SK-N-SH (cell line): ENCODE results near the gene MLIP. TPM values are rescaled to one million over a fixed set of nuclear protein-coding genes. Genes with fewer than 3 reads are reported as not detected.
"Not testable (repeated sequence)": the region's sequence is repeated elsewhere in the genome, so short reads cannot be mapped to it uniquely, and the experiment has no call there.

Source experiments
- CTCF ChIA-PET: fragments of 300-600, 350-600 bp; formaldehyde crosslinking; extraction: SDS; loops from one replicate; lab custom pipeline; 2021; lab: Yijun Ruan, JAX
- POLR2A ChIA-PET: fragments of 350-600 bp; sonication (Branson Sonifier 250); formaldehyde crosslinking; extraction: SDS; loops from one replicate; lab custom pipeline; 2020; ENCODE audit warnings: antibody characterized with exemption, inconsistent platforms; lab: Yijun Ruan, JAX
- DNase-seq: peaks from one replicate; pipeline ENCODE4 v3.0.0; 2012
- H2AFZ ChIP-seq: fragments of 200-600 bp; sonication (generic); 2 replicates; pipeline ENCODE4 v1.8.1; 2016; ENCODE audit warnings: antibody characterized with exemption, mild to moderate bottlenecking, low read depth
- H3F3A ChIP-seq: fragments of 200-600 bp; sonication (generic); replicated peaks from 2 replicates; pipeline ENCODE3; 2016; ENCODE audit warnings: antibody characterized with exemption, mild to moderate bottlenecking; ENCODE audit not compliant: insufficient read depth
- H3K27ac ChIP-seq, 2 experiments: fragments of 200-500 bp in 1 of 2; fragments of 200-600 bp in 1 of 2; sonication (Bioruptor generic) in 1 of 2; sonication (generic), shearing (Covaris generic) in 1 of 2; 2 replicates each; pipeline versions ENCODE4 v1.5.1 to v1.6.1; 2014 to 2016; ENCODE audit warnings: low read depth in 2 of 2, inconsistent platforms in 1 of 2, low read length in 1 of 2, mild to moderate bottlenecking in 1 of 2, mixed read lengths in 1 of 2
- H3K27me3 ChIP-seq: fragments of 200-600 bp; sonication (generic), shearing (Covaris generic); 2 replicates; pipeline ENCODE4 v1.6.1; 2016; ENCODE audit warnings: mixed run types; ENCODE audit not compliant: insufficient read depth
- H3K36me3 ChIP-seq, 2 experiments: fragments of 200-500 bp in 1 of 2; fragments of 200-600 bp in 1 of 2; sonication (Bioruptor generic) in 1 of 2; sonication (generic) in 1 of 2; replicated peaks in 1 of 2; 2 replicates each; pipeline versions ENCODE3 to v1.5.1; 2014 to 2016; ENCODE audit warnings: low read length in 1 of 2, mild to moderate bottlenecking in 1 of 2; ENCODE audit not compliant: insufficient read depth in 2 of 2, control insufficient read depth in 1 of 2
- H3K4me1 ChIP-seq, 2 experiments: fragments of 200-500 bp in 1 of 2; fragments of 200-600 bp in 1 of 2; sonication (Bioruptor generic) in 1 of 2; sonication (generic), shearing (Covaris generic) in 1 of 2; 2 replicates each; pipeline versions ENCODE4 v1.5.1 to v1.6.1; 2014 to 2016; ENCODE audit warnings: low read depth in 1 of 2, low read length in 1 of 2, mixed run types in 1 of 2; ENCODE audit not compliant: insufficient read depth in 2 of 2, control insufficient read depth in 1 of 2
- H3K4me2 ChIP-seq: fragments of 200-600 bp; sonication (generic), shearing (Covaris generic); 2 replicates; pipeline ENCODE4 v1.6.1; 2017; ENCODE audit warnings: mixed run types
- H3K4me3 ChIP-seq, 2 experiments: fragments of 200-500 bp in 1 of 2; fragments of 200-600 bp in 1 of 2; sonication (Bioruptor generic) in 1 of 2; sonication (generic), shearing (Covaris generic) in 1 of 2; 2 replicates each; pipeline versions ENCODE4 v1.5.1 to v1.8.1; 2014 to 2016; ENCODE audit warnings: low read depth in 2 of 2, inconsistent platforms in 1 of 2, low read length in 1 of 2, mild to moderate bottlenecking in 1 of 2, mixed read lengths in 1 of 2, moderate library complexity in 1 of 2
- H3K79me2 ChIP-seq: fragments of 200-600 bp; sonication (generic); 2 replicates; pipeline ENCODE4 v1.8.1; 2017; ENCODE audit warnings: mild to moderate bottlenecking; ENCODE audit not compliant: insufficient read depth
- H3K9ac ChIP-seq: fragments of 200-600 bp; sonication (generic); 2 replicates; pipeline ENCODE4 v1.6.1; 2017; ENCODE audit warnings: mixed run types
- H3K9me2 ChIP-seq: fragments of 200-600 bp; sonication (generic); 2 replicates; pipeline ENCODE4 v1.6.1; 2017; ENCODE audit warnings: mixed run types
- H3K9me3 ChIP-seq: fragments of 200-600 bp; sonication (generic); 2 replicates; pipeline ENCODE4 v1.6.1; 2017; ENCODE audit warnings: mixed run types, mild to moderate bottlenecking, moderate library complexity
- H4K20me1 ChIP-seq: fragments of 200-600 bp; sonication (generic); 2 replicates; pipeline ENCODE4 v1.6.1; 2017; ENCODE audit warnings: mild to moderate bottlenecking, mixed run types; ENCODE audit not compliant: insufficient read depth
- EP300 ChIP-seq, 2 experiments: IDR thresholded peaks; 2 replicates each; pipeline versions ENCODE4 v1.4.0 to v1.6.1; 2012; ENCODE audit warnings: borderline replicate concordance in 1 of 2, low read depth in 1 of 2, low read length in 1 of 2
- FOXM1 ChIP-seq: IDR thresholded peaks from 2 replicates; pipeline ENCODE4 v1.4.0; 2012; ENCODE audit warnings: low read depth, mild to moderate bottlenecking
- JUND ChIP-seq: IDR thresholded peaks from 2 replicates; pipeline ENCODE4 v1.4.0; 2012
- MEF2A ChIP-seq: IDR thresholded peaks from 2 replicates; pipeline ENCODE4 v1.4.0; 2012; ENCODE audit warnings: low read depth, borderline replicate concordance
- MXI1 ChIP-seq: IDR thresholded peaks from 2 replicates; pipeline ENCODE4 v1.6.1; 2012; ENCODE audit warnings: mild to moderate bottlenecking, low read depth, low read length, improper control_type of control experiment
- NRF1 ChIP-seq: IDR thresholded peaks from 2 replicates; pipeline ENCODE4 v1.6.1; 2012; ENCODE audit warnings: low read depth, mild to moderate bottlenecking, low read length
- RAD21 ChIP-seq: IDR thresholded peaks from 2 replicates; pipeline ENCODE4 v1.6.1; 2012; ENCODE audit warnings: mild to moderate bottlenecking, low read length
- RFX5 ChIP-seq: IDR thresholded peaks from 2 replicates; pipeline ENCODE4 v1.6.1; 2012; ENCODE audit warnings: mild to moderate bottlenecking, improper control_type of control experiment, low read length
- RXRA ChIP-seq: IDR thresholded peaks from 2 replicates; pipeline ENCODE4 v1.4.0; 2012; ENCODE audit warnings: low read depth, mild to moderate bottlenecking, borderline replicate concordance
- USF2 ChIP-seq: fragments of 150-350 bp; IDR thresholded peaks from 2 replicates; pipeline ENCODE4 v1.6.1; 2017; ENCODE audit warnings: antibody characterized with exemption, low read length, low read depth, borderline replicate concordance
- WGBS: methylation state at CpG from one replicate; pipeline ENCODE4 v1.1.6; 2017; ENCODE audit warnings: low lambda C conversion rate; 5-methylcytosine and 5-hydroxymethylcytosine counted together
- polyA plus RNA-seq, 3 experiments: library from polyadenylated mRNA; depleted of rRNA; stranded (reverse); fragments of >200 nt; gene quantifications; 2 replicates each; pipeline ENCODE4 v1.2.3, GENCODE V29; 2012
- TF ChIP-seq, protein P1 (sequence below): IDR thresholded peaks from 2 replicates; pipeline ENCODE4; 2012

Gene MLIP
- polyA plus RNA-seq, 1 of the 3 experiments (the other 2 are of a cell fraction) = not detected

- CTCF ChIA-PET = no interaction called here
- H3K4me2 ChIP-seq = no peak overlapping the region
- H3K36me3 ChIP-seq = no peaks in the 10 kb centered on the region
- H4K20me1 ChIP-seq = no peaks in the 10 kb centered on the region
- POLR2A ChIA-PET = no interaction called here
- no peaks in the 10 kb centered on the region; a peak in 1 of 4 replicates for H3K4me1 ChIP-seq
- no peaks in the 10 kb centered on the region for H3K79me2 ChIP-seq
- no peak overlapping the region for H3K9ac ChIP-seq
- H3F3A ChIP-seq = no peaks in the 10 kb centered on the region
- TF ChIP-seq RXRA (no peak), JUND (no peak)
- H3K27me3 ChIP-seq = peaks cover 8% of the 10 kb centered on the region; the same call in 1 of the 2 replicates
- no peak overlapping the region for H2AFZ ChIP-seq
- H3K27ac ChIP-seq = no peak overlapping the region
- no peaks in the 10 kb centered on the region; the same call in 1 of the 2 replicates for H3K9me2 ChIP-seq
- WGBS = 11% methylated on average over 13 of the region's 13 CpGs
- no peaks in the 10 kb centered on the region for H3K9me3 ChIP-seq
- no peak overlapping the region for H3K4me3 ChIP-seq
- DNase-seq = no peak
These were observed 36.6 kb upstream of the MLIP start for GRCh38 chr6:54074578-54075195.

GRCh38 chr6:54076159-54076789, 35.0 kb upstream of the MLIP start:
- Histone ChIP-seq H3K27me3 (peaks cover 8% of the 10 kb centered on the region; the same call in 1 of the 2 replicates), H3F3A (no peaks in the 10 kb centered on the region), H3K9me3 (no peaks in the 10 kb centered on the region)
- CTCF ChIA-PET = no interaction called here
- no peak for TF ChIP-seq EP300 (IDR thresholded peaks at IDR 0.05; ENCODE audit: borderline replicate concordance in 1 of 2, low read depth in 1 of 2, low read length in 1 of 2)
- TF ChIP-seq RFX5 = no peak
- no peak for TF ChIP-seq MEF2A
- TF ChIP-seq MXI1 = no peak
- no peak for TF ChIP-seq NRF1
- no peak for TF ChIP-seq FOXM1
- TF ChIP-seq RXRA = no peak
- no peak for TF ChIP-seq USF2
- TF ChIP-seq, protein P1, sequence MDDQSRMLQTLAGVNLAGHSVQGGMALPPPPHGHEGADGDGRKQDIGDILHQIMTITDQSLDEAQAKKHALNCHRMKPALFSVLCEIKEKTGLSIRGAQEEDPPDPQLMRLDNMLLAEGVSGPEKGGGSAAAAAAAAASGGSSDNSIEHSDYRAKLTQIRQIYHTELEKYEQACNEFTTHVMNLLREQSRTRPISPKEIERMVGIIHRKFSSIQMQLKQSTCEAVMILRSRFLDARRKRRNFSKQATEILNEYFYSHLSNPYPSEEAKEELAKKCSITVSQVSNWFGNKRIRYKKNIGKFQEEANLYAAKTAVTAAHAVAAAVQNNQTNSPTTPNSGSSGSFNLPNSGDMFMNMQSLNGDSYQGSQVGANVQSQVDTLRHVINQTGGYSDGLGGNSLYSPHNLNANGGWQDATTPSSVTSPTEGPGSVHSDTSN = no peak
- no peak for TF ChIP-seq RAD21
- TF ChIP-seq, all 33 proteins: peak for 0
- Histone ChIP-seq H4K20me1 (no peaks in the 10 kb centered on the region), H3K9me2 (no peaks in the 10 kb centered on the region; the same call in 1 of the 2 replicates), H3K9ac (no peak overlapping the region), H3K79me2 (no peaks in the 10 kb centered on the region), H2AFZ (no peak overlapping the region), H3K4me1 (no peaks in the 10 kb centered on the region; a peak in 1 of 4 replicates), H3K4me2 (no peak overlapping the region), H3K4me3 (no peak overlapping the region), H3K27ac (no peak overlapping the region; a peak in 1 of 4 replicates), H3K36me3 (no peaks in the 10 kb centered on the region)
- POLR2A ChIA-PET = no interaction called here
- DNase-seq = no peak
- WGBS = 15% methylated on average over 2 of the region's 2 CpGs

GRCh38 chr6:54081499-54081898, 29.7 kb upstream of the MLIP start:
- H3K9ac ChIP-seq = not testable (repeated sequence)

More at GRCh38 chr6:54081499-54081898, 29.7 kb upstream of the MLIP start:
- H2AFZ ChIP-seq, POLR2A ChIA-PET, H4K20me1 ChIP-seq, H3F3A ChIP-seq, H3K9me3 ChIP-seq, H3K27ac ChIP-seq, H3K4me2 ChIP-seq, H3K4me3 ChIP-seq, H3K27me3 ChIP-seq, DNase-seq, H3K9me2 ChIP-seq, H3K79me2 ChIP-seq, H3K4me1 ChIP-seq, CTCF ChIA-PET, H3K36me3 ChIP-seq: not testable (repeated sequence)
- WGBS = 5% methylated on average over 13 of the region's 13 CpGs
